NCI-H2107 treated with DMSO at 0.1 percent for 48 hours (cell line): Measurements from ENCODE around the gene HOXB9.
A peak's percentile ranks its signal among the peaks of the same experiment; 100 is the strongest.

Source experiments
- DNase-seq: peaks from one replicate; lab custom pipeline; 2025; ENCODE audit not compliant: unreplicated experiment; lab: John Stamatoyannopoulos, UW

HOXB9 gene

DNA sequence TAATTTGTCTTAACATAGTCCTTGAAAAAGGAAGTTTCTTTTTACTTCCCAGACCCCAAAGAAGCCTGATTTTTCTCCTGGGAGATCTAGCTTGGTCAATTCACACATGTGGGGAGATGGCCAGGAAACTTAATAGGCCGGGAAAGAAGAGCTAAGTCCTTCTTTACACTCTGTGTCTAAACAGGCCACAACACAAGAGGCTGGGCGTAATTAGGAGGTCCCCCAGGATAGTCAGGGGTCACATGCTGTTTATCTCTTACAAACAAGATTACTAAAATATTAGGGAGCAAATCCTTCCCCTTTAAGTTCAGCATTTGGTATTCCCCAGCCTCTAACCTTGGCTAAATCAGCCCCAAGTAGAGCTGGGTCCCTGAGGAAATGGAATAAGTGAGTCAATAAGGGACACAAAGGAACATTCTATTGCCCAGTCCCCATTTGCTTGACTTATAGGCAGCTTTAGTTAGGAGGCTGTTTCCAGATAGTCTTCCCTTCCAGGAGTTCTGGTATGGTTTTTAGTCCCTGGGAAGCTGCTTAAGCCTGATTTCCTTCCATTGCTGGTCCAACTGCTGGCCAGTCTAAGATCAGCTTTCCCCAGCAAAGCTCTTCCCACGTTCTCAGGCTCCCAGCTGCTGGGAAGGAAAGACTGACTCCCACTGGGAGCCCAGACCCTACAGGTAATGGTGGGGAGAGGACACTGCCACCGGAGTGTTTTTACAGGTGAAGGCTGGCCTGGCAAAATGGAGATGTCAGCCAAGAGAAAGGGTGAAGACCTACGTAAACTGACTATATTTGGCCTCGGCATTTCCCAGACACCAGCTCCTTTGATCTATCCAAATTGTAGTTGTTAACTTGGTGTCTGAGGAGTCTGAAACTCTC, 14.1 kb upstream of the HOXB9 start:
- no peak for DNase-seq

DNA sequence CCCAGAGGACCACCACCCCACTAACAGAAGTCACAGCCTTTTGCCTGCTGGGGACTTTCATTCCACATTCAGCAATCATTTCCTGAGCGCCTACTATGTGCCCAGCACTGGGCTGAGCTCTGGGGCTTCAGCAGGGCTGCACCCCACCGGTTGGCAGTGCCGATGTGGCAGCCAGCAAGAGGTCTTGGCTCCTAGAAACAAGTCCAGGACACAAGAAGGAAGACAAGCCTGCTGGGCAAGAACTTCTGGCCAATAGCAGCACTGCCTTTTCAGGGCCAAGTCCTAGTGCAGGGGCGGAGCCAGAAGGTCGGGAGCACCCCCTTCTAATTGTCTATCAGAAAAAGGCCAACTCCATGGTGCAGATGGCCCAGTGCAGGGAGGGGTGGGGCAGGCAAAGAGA, 13.0 kb upstream of the HOXB9 start:
- no peak for DNase-seq

GRCh38 chr17:48637323-48638260, 11.4 kb upstream of the HOXB9 start:
- no peak for DNase-seq

DNA sequence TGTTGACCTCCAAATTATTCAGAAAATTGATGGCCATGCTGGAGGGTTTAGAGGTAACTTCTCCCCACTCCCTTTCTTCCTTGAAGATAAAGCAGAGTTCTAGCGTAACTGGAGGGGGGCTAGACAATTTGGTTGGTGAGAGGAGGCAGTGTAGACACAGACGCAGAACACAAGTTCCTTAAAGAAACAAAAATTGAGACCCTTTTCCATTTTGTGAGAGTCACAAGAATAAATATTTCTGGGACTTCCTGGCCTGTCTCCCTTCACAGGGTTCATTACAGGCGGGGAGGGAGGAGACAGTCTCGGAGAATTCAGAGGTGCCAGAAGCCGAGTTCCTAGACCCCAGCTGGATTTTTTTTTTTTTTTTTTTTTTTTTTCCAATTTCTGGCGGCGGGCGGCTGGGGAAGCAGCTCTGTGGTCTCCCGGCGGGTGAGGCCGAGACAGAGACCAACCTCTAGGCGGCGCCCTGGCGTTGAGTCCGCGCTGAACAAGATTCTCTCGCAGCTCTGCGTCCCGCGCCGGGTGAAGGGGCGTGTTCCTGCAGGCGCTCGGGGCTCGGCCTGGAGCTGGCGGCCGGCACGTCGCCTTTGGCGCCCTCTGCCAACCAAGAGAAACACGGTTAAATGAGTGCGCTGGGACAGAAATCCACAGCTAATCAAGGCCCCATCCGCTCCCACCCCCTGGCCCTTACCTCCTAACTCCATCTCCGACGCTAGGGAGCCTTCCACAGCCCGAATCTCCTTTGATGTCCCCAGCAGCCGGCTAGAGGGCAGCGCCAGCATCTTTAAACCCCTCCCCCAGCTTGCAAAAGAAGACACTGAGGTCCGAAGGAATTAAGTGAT, 10.2 kb upstream of the HOXB9 start:
- DNase-seq = peak; percentile 28

- no peak for DNase-seq
These were observed 8.5 kb upstream of the HOXB9 start for GRCh38 chr17:48634493-48635208.

GRCh38 chr17:48633266-48633677, 7.1 kb upstream of the HOXB9 start:
- DNase-seq = no peak

- DNase-seq = no peak
These were observed 6.6 kb upstream of the HOXB9 start for GRCh38 chr17:48632579-48633265.

DNA sequence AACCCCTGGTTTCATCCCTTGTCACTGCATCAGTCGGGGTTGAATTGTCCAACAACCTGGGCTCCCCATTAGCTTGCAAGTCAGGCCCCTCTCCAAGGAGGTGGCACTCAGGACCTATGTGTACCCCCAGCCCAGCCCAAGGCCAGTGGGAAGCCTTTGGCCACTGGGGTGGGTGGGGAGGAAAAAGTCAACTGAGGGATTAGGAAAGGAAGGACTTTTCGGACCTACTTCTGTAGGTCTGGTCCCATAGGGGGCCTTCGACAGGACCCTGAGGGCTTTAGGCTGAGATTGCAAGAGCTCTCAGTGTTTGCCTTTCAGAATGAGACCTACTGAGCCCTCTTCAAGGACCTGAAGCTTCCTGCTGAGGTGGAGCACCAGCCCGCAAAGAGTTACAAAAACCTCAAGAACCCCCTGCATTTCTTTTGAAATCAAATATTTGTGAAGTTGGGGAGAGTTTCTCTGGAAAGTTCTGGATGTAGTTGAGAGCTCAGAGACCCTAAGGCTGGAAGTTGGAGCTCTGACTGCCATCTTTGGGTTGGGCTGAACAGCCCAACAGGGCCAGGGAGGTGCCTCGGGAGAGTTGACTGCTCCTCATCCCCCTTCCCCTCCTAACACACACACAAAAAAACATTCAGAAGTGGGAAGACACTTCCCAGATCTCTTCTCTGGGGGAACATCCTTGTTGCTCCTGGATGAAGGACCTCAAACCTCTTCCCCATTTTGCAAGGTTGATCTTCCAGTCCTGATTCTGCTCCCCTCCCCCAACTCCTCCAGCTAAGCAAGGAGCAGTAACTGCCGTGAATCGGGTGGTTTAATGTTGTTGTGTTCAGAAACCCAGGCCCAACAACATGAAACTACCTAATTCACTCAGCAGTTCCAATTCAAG, 5.8 kb upstream of the HOXB9 start:
- no peak for DNase-seq

DNA sequence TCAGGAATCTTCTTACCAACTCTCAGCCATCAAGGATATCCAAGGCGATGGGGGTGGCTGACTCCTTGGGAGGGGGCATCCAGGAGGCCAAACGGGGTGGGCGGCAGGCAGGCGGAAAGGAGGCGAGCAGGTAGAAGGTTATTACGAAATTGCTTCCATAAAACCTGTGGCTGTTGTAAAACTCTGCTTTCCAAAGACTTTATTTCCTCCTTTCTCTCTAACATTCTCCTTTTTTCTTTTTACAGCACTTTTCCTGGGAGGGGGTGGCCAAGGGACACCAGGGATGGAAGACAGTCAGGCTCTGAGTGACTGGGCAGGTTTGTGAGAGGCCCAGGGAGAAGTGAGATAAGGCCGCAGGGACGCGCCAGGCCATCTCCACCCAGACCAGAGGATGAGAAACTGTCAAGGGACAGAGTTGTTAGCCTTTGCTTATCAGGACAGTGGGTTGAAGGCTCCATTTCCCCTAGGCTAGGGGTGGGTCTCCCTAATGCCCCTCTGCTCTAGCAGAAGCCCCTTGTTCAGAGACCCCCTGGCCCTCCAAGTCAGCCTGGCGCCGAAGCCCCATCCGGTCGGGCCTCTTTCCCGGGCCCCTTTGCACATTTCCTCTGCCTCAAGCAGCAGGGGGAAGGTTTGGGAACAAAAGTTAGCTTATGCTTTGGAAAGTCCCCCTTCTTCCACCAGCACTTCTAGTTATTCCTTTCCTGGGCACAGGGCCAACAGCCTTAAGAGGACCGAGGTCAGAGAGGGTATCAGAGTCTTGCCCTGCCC, 5.0 kb upstream of the HOXB9 start:
- no peak for DNase-seq

DNA sequence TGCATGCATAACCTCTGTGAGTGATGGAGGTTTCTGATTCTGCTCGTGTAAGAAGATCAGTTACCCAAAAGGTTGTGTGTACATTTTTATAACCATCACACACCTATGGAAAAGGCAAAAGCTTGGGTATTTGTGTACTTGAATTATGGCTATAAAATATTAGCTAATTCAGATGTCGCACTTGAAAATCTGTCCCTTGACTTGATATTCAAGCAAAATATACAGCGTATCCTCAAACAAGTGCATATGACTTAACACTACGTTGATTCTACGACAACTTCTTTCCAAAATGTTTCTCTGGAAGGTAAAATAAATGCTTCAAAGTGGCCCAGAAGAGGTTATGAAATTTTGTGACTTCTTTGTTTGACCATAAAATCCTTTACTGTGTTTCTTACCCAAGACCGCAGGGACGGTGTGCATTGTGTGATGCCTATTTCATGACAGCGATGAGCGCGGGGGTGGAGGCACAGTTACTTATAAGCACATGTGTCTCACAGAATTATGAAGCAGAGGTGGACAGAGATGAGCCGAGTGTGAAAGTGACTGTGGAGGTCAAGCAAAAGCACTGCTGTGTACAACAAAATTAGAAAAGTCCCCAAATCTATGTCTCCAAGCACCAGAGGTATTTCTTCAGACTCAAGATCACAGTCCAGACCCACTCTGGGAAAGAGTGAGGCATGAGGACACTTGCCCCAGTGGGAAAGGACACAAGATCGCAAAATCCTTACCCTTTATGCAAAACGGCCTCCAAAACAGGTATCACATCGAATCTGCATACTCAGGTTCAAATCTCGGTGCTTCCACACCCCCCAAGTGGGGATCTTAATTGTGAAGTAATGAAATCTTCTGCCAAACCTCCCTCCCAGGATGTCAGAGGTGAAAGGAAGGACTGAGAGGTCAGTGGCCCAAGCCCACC, 4.1 kb upstream of the HOXB9 start:
- no peak for DNase-seq

DNA sequence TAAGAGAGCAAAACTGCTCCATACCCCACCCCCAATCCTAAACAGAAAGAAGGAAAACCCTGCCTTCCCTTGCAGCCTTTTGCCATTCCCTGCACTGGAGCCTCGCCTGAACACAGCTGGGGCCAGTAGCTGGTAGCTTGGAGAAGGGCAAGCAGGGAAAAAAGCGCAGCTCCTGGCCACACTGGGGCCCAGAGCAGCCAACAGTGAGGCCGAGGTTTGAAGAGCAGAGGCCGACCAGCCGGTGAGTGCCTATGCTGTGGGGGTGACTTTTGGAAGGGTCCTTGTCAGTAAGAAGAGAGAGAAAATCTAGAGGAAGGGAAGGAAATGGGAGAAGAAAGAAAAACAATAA, 3.2 kb upstream of the HOXB9 start:
- DNase-seq = no peak

DNA sequence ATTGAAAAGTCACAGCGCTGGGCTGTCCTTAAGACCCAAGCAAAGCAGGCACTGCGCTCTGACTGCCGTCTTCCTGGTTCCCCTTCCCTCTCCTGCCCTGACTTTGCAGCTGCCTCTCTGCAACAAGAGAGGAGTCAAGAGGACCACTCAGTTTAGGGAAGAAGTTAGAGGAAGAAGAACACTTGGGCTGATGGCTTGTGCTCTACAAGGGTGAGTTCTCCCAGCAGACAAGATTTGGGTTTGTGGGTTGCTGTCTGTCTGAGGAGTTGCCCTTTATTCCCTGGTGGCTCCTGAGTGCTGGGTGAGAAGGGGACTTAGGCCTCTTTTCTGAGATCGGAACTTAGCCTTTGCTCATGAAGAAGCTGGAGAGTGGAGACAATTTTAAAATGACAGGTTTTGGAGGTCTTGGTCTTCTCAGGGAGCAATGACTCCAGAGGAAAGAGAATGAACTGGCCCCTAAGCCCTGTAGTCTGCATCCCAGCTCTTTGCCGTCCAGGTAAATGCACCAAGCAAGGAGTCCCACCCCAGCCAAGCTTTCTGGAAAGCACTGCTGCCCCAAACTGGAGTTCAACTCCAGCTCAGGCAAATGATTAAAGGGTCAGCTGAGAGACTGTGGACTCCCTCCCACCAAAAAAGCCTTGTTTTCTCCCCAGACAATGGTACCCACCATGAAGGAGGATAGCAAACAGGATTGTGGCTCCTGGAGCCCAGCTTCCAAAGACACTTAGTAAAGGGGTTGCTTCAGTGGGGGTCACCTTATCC, 2.7 kb upstream of the HOXB9 start:
- DNase-seq = no peak

DNA sequence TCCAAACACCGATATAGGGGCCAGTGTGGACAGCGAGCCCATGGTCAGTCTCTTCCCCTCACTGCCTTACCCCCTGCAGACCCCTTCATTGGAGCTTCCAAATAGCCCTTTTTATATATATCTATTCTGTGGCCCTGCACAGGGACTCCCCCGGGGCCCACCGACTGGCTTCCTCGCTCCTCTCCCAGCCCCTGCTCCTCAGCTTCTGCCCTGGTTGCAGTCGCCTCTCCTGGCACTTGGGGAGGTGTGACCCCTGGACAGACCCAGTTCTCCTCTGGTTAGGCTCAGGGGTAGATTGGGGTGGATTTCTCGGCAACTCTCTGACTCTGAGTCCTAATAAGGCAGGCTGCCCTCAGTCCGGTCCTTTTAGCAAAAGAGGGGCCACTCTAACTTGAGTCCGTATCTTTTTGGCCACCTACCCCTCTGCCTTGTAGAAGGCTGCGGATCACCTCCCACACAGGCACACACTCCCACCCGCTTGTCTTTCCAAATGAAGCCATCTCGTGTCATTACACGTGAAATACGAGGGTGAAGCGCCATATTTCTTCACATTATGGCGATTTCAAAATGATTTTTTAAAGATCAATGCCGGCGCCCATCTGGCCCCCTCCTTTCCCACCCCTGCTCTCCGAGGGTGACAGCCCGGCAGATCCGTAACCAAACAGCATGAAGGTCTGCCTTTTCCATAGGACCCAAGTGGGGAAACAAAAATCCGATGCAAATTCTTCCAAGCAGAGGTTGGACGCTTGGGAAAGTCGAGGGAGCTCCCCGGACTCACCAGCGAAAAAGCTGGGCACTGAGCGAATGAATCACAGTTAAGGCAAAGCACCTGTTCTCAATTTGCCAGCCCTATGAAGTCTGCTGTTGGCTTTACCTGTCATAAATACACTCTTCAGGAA, 1.7 kb upstream of the HOXB9 start:
- DNase-seq = no peak

DNA sequence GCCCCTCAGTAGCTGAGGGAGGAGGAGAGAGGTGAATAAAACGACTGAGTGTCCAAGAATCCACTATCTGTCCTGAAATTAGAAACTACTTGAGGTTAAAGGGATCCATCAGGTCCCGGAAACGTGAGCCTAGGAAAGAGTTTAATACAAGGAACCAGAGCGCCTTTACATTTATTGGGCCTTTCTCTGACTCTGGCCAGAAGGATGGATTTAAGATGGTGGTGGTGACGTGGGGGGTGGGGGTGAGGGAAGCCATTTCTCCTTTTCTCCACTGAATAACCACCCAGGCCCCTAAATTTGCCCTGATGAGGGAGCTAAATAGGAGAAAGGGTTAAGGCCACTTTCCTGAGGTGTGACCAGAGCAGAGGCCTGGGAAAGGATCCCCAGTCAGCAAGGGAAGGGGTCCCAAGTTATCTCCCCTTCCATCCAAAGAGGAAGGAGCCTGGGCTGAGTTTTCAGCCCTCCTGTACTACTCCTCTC, 1.0 kb upstream of the HOXB9 start:
- no peak for DNase-seq

DNA sequence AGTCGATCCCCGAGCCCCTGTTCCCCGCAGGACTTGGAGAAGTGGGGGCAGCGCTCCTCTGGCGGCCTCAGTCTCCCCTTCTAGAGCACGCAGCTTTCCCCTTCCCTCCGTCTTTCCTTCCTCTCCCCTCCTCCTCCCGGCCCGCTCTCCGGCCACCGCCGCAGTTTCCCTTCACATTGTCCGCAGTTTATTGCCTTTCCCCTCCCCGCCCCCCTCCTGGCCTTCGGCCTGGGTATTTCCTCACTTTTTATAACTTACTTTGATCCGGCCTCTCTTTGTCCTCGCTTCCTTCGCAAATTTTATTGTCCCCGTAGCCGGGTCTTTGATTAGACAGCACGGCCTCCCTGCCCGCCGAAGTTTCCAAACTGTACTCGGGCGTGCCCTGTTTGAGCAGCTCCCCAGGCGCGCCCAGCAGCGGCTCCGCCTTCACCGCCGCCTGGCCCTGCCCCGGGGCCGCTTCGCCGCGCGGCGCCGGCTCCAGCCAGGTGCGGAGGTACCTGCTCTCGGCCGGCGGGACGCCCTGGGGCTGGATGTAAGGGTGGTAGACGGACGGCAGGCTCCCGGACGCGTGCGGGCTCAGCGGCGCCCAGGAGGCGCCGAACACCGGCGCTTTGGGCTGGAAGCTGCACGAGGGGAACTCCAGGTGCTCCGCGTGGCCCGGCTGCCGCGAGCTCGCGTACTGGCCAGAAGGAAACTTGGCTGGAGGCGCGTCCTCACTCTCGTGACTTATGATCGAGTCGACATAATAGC, 488 bp downstream of the HOXB9 start:
- DNase-seq = no peak
